Endothelial cell (in vitro differentiated cells): ENCODE measurements around the gene SLC8A1. TPM values are rescaled to one million over a fixed set of nuclear protein-coding genes. Genes with fewer than 3 reads are reported as not detected.

Source experiments
- DNase-seq: peaks from one replicate; pipeline ENCODE4 v3.0.0; 2021; ENCODE audit warnings: low spot score
- H3K27ac Mint-ChIP-seq: one replicate; pipeline ENCODE4 v1.8.0; 2021; ENCODE audit warnings: mixed read lengths, inconsistent platforms; ENCODE audit not compliant: unreplicated experiment
- H3K27me3 Mint-ChIP-seq: one replicate; pipeline ENCODE4 v1.8.0; 2021; ENCODE audit warnings: mild to moderate bottlenecking, moderate library complexity, mixed read lengths, inconsistent platforms; ENCODE audit not compliant: unreplicated experiment
- H3K36me3 Mint-ChIP-seq: one replicate; pipeline ENCODE4 v1.8.0; 2021; ENCODE audit warnings: mild to moderate bottlenecking, low read depth, mixed read lengths, inconsistent platforms; ENCODE audit not compliant: unreplicated experiment
- H3K4me1 Mint-ChIP-seq: one replicate; pipeline ENCODE4 v1.8.0; 2021; ENCODE audit warnings: mild to moderate bottlenecking, mixed read lengths, inconsistent platforms; ENCODE audit not compliant: unreplicated experiment
- H3K4me3 Mint-ChIP-seq: one replicate; pipeline ENCODE4 v1.8.0; 2021; ENCODE audit warnings: mild to moderate bottlenecking, mixed read lengths, inconsistent platforms; ENCODE audit not compliant: unreplicated experiment
- H3K9me3 Mint-ChIP-seq: one replicate; pipeline ENCODE4 v1.8.0; 2021; ENCODE audit warnings: mixed read lengths, inconsistent platforms; ENCODE audit not compliant: unreplicated experiment
- total RNA-seq: library from RNA; stranded (reverse); fragmentation: NEBNext Ultra II Directional; extraction: Animal tissue kit (Norgen Biotek cat#: 25700); gene quantifications from one replicate; pipeline ENCODE4 v1.2.1, GENCODE V29; 2021; ENCODE audit not compliant: unreplicated experiment
- TF ChIP-seq, protein P1 (sequence below): fragments of 200-600 bp; sonication (generic); IDR thresholded peaks from one replicate; pipeline ENCODE4 v1.5.0; 2021; ENCODE audit warnings: antibody characterized with exemption; ENCODE audit not compliant: unreplicated experiment

SLC8A1 gene
- total RNA-seq, 1 donor from 2014 or later = 0.80 TPM

GRCh38 chr2:40430776-40431599 lies 20.9 kb downstream of the SLC8A1 start:
- Mint-ChIP-seq H3K27ac (no peak overlapping the region), H3K4me3 (no peak overlapping the region), H3K36me3 (no peaks in the 10 kb centered on the region), H3K4me1 (no peaks in the 10 kb centered on the region), H3K9me3 (no peaks in the 10 kb centered on the region), H3K27me3 (no peaks in the 10 kb centered on the region)
- DNase-seq = no peak
- TF ChIP-seq, protein P1, sequence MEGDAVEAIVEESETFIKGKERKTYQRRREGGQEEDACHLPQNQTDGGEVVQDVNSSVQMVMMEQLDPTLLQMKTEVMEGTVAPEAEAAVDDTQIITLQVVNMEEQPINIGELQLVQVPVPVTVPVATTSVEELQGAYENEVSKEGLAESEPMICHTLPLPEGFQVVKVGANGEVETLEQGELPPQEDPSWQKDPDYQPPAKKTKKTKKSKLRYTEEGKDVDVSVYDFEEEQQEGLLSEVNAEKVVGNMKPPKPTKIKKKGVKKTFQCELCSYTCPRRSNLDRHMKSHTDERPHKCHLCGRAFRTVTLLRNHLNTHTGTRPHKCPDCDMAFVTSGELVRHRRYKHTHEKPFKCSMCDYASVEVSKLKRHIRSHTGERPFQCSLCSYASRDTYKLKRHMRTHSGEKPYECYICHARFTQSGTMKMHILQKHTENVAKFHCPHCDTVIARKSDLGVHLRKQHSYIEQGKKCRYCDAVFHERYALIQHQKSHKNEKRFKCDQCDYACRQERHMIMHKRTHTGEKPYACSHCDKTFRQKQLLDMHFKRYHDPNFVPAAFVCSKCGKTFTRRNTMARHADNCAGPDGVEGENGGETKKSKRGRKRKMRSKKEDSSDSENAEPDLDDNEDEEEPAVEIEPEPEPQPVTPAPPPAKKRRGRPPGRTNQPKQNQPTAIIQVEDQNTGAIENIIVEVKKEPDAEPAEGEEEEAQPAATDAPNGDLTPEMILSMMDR = no peak

- no peaks in the 10 kb centered on the region for H3K4me1 Mint-ChIP-seq
- H3K27me3 Mint-ChIP-seq = no peaks in the 10 kb centered on the region
- no peak overlapping the region for H3K27ac Mint-ChIP-seq
- TF ChIP-seq, protein P1 = no peak
- DNase-seq = no peak
- H3K4me3 Mint-ChIP-seq = no peak overlapping the region
- H3K36me3 Mint-ChIP-seq = no peaks in the 10 kb centered on the region
- H3K9me3 Mint-ChIP-seq = no peaks in the 10 kb centered on the region
Observed at GRCh38 chr2:40428439-40428838, 23.5 kb downstream of the SLC8A1 start.

GRCh38 chr2:40421631-40422297 lies 30.1 kb downstream of the SLC8A1 start:
- peaks cover 4% of the 10 kb centered on the region for H3K4me1 Mint-ChIP-seq
- H3K27ac Mint-ChIP-seq = no peak overlapping the region
- H3K9me3 Mint-ChIP-seq = no peaks in the 10 kb centered on the region
- H3K4me3 Mint-ChIP-seq = no peak overlapping the region
- TF ChIP-seq, protein P1 = no peak
- no peaks in the 10 kb centered on the region for H3K36me3 Mint-ChIP-seq
- H3K27me3 Mint-ChIP-seq = no peaks in the 10 kb centered on the region
- no peak for DNase-seq

- peaks cover 4% of the 10 kb centered on the region for H3K4me1 Mint-ChIP-seq
- TF ChIP-seq, protein P1 = no peak
- no peak overlapping the region for H3K27ac Mint-ChIP-seq
- no peaks in the 10 kb centered on the region for H3K9me3 Mint-ChIP-seq
- no peak overlapping the region for H3K4me3 Mint-ChIP-seq
- no peaks in the 10 kb centered on the region for H3K36me3 Mint-ChIP-seq
- no peaks in the 10 kb centered on the region for H3K27me3 Mint-ChIP-seq
- no peak for DNase-seq
Observed at GRCh38 chr2:40420478-40420877, 31.4 kb downstream of the SLC8A1 start.

- Mint-ChIP-seq H3K36me3 (no peaks in the 10 kb centered on the region), H3K9me3 (no peaks in the 10 kb centered on the region), H3K27ac (no peak overlapping the region), H3K4me3 (no peak overlapping the region), H3K27me3 (no peaks in the 10 kb centered on the region), H3K4me1 (peaks cover 4% of the 10 kb centered on the region)
- DNase-seq = no peak
- TF ChIP-seq, protein P1 = no peak
Observed at GRCh38 chr2:40419364-40419762, 32.5 kb downstream of the SLC8A1 start.
